Keratinocyte (primary cell): Measurements from ENCODE around the gene KRTAP4-11.
"Not testable (repeated sequence)": the region's sequence is repeated elsewhere in the genome, so short reads cannot be mapped to it uniquely, and the experiment has no call there.

Experiments used
- CTCF ChIP-seq, 3 experiments: IDR thresholded peaks in 1 of 3; conservative IDR thresholded peaks in 1 of 3; optimal IDR thresholded peaks in 1 of 3; 2 replicates in 2 of 3; 3 replicates in 1 of 3; pipeline versions ENCODE3 to v1.5.1; 2011; ENCODE audit warnings: low read length in 3 of 3, mild to moderate bottlenecking in 3 of 3, moderate library complexity in 2 of 3, control low read depth in 1 of 3, inconsistent platforms in 1 of 3; ENCODE audit not compliant: insufficient read depth in 2 of 3; ENCODE audit errors: extremely low read depth in 1 of 3
- EZH2 ChIP-seq: IDR thresholded peaks from one replicate; pipeline ENCODE4 v1.6.1; 2012; ENCODE audit warnings: inconsistent platforms, mild to moderate bottlenecking, low read length, moderate library complexity

GRCh38 chr17:41117846-41118386 lies at the start of gene KRTAP4-11:
- TF ChIP-seq CTCF (optimal IDR thresholded peaks at IDR 0.05 in 1 of 3, IDR thresholded peaks at IDR 0.05 in 1 of 3, conservative IDR thresholded peaks at IDR 0.05 in 1 of 3; ENCODE audit: extremely low read depth in 1 of 3, insufficient read depth in 2 of 3, low read length in 3 of 3); EZH2: not testable (repeated sequence)
